Stimulated activated CD4-positive, alpha-beta T cell treated with anti-CD3 and anti-CD28 coated beads, Interleukin-2, amount 100 ng/mL, for 24 hours (primary cell): ENCODE data around the gene GALM.
A peak's percentile ranks its signal among the peaks of the same experiment; 100 is the strongest.
"Not testable (repeated sequence)": the region's sequence is repeated elsewhere in the genome, so short reads cannot be mapped to it uniquely, and the experiment has no call there.

Experiments
- DNase-seq, 2 donors: peaks; one replicate each; pipeline ENCODE4 v3.0.0-alpha.2; 2020

Gene GALM

DNA sequence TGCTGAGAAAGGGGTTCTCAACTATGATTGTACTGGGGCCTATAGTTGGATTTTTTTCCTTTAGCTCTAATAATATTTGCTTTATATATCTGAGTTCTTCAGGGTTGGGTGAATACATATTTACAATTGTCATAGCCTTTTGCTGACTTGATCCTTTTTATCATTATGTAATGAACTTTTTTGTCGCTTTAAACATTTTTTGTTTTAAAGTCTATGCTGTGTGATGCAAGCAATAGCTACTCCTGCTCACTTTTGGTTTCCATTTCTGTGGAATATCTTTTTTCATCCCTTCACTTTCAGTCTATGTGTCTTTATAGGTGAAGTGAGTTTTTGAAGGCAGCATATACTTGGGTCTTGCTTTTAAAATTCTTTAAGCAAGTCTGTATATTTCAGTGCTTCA lies 49.0 kb downstream of the GALM start:
- not testable (repeated sequence) for DNase-seq

DNA sequence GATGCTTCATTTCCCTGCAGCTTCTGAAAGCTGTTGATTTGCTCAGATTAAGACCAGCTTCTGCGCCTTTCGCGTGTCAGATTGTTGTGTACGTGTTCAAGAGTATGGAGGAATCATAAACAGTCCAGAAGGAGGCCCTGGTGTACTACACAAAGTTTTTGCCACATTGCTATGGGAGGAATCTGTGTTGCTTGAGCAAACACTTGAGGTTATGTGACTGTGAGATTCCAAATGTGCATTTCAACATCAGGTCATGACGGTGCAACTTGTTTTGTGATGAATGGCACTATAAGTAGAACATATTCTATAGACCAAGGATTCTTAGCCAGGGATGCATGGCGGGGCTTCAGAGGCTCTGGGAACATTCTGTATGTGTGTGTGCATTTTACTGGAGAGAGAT lies 50.3 kb downstream of the GALM start:
- no peak for DNase-seq

- DNase-seq: no peak
Observed at GRCh38 chr2:38718601-38719000, 52.7 kb downstream of the GALM start.

DNA sequence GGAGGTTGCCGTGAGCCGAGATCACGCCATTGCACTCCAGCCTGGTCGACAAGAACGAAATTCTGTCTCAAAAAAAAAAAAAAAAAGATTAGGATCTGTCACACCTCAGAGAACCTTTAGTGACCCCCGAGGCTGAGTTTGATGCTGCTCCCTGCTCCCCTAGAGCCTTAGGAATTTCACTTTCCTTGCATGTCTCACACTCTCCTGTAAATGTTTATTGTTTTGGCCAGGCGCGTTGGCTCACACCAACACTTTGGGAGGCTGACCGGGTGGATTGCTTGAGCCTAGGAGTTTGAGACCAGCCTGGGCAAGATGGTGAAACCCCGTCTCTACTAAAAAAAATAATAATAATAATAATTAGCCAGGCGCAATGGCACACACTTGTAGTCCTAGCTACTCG lies 53.8 kb downstream of the GALM start:
- DNase-seq: no peak

GRCh38 chr2:38720613-38721241 lies 54.8 kb downstream of the GALM start:
- DNase-seq: no peak

DNA sequence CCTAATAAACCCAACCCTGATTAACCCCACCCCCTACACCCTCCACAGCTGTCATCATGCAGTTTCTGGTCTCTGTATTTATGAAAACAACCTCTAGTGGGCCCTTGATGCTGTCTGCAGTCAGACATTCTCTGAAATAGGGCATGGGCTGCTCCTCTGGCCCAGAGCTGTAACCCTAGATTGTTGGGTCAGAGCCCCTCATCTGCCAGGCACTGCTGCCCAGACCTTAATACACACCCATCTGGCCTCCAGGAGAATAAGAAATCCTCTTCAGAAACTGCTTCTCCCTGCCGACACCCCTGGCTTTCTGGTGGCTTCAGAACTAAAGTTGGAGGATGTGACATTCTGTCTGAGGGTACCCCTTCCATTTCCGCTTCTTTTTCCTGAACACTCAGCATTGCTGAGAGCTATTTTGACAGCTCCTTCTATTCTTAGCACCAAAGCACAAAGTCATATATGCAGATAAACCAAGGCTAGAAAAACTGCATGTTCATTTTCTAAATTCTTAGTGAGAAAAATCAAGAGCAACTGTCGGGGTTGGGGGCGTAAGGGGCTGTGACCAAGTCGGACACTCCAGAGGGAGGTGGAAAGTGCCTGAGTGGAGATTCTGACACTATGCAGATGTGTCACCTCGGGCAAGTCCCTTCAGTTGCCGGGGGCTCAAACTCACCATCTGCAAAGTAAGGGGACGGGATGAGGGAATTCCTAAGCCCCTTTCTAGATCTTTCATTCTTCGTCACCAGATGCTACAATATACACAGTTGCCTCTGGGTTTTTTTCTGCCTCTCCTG lies 56.6 kb downstream of the GALM start:
- DNase-seq: peak; percentile 73 to 75

- no peak for DNase-seq
Observed at GRCh38 chr2:38723173-38723572, 57.3 kb downstream of the GALM start.

GRCh38 chr2:38727661-38728060 lies 61.7 kb downstream of the GALM start:
- DNase-seq: no peak

DNA sequence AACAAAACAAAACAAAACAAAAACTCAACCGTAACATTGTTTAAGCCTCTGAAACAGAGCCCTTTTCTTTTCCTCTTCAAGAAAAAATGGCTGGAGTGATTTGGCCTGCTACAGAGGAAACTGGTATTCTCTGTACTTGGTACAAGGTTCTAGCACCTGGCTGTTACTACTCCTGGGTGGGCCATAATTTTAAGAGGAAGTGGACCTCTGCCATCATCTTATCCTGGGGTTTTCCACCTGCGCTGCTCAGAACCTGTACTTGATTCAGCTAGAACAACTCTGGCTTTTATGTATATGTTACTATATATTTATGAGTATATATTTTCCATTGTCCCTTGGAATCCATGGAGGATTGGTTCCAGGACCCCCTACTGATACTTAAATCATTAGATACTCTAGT lies 62.8 kb downstream of the GALM start:
- no peak for DNase-seq

DNA sequence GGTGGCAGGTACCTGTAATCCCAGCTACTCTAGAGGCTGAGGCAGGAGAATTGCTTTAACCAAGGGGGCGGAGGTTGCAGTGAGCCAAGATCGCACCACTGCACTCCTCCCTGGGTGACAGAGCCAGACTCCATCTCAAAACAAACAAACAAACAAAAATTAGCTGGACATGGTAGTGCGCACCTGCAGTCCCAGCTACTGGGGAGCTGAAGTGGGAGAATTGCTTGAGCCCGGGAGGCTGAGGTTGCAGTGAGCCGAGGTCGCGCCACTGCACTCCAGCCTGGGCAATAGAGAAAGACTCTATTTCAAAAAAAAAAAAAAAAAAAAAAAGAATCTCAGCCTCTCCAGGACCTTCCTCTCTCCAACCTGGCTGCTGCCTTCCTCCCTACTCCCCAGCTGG lies 65.2 kb downstream of the GALM start:
- DNase-seq: no peak

DNA sequence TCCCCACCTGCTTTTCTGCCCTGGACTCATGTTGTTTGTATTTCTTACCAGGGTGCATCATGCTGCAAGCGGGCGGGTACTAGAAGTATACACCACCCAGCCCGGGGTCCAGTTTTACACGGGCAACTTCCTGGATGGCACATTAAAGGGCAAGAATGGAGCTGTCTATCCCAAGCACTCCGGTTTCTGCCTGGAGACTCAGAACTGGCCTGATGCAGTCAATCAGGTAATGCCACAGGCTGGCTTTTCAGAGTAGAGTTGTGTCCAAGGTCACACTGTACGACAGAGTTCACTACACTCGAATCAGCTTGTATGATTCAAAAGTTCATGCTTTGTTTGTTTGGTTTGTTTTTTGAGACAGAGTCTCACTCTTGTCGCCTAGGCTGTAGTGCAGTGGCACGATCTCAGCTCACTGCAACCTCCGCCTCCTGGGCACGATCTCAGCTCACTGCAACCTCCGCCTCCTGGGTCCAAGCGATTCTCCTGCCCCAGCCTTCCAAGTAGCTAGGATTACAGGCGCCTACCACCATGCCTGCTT lies 65.8 kb downstream of the GALM start:
- no peak for DNase-seq

- no peak for DNase-seq
Observed at GRCh38 chr2:38733300-38733971, 67.5 kb downstream of the GALM start.

- no peak for DNase-seq
Observed at GRCh38 chr2:38734299-38735058, 68.6 kb downstream of the GALM start.

GRCh38 chr2:38735999-38736320 lies 70.0 kb downstream of the GALM start:
- DNase-seq: no peak

- DNase-seq: not testable (repeated sequence)
Observed at GRCh38 chr2:38737000-38737698, 71.2 kb downstream of the GALM start.

- DNase-seq: no peak
Observed at GRCh38 chr2:38737925-38738324, 72.0 kb downstream of the GALM start.

- no peak for DNase-seq
Observed at GRCh38 chr2:38739524-38739923, 73.6 kb downstream of the GALM start.

- no peak for DNase-seq
Observed at GRCh38 chr2:38740851-38741731, 75.2 kb downstream of the GALM start.

DNA sequence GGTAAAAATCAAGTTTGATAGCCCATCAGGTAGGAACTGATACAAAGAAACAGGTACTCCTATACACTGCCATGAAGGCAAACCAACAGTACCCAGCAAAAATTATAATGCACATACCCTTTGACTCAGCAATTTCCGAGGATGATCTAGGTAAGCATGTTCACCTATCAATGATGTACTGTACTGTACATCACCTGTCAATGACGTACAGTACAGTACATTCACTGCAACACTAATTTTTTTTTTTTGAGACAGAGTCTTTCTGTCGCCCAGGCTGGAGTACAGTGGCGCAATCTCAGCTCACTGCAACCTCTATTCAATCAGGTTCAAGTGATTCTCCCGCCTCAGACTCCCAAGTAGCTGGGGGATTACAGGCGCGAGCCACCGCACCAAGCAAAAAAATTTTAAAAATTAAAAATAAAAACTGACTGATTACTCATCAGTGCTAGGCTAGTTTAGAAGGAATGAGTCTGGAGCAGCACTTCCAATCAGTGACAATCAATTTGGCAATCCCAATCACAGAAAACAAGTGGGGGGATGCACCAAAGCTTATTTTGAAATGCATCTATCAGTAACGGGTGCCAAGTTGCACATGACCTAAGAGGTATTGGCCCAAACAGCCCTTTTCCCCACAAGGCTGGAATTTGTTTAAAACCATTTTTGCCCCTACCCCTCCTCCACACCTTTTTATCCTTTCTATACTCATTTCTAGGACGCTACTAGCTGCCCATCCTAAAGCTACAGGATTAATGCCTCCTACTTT lies 77.1 kb downstream of the GALM start:
- no peak for DNase-seq

GRCh38 chr2:38743672-38744398 lies 77.9 kb downstream of the GALM start:
- no peak for DNase-seq
